GM12873 (cell line): ENCODE results near the gene E2F3.

ENCODE experiments used
- CTCF ChIP-seq: IDR thresholded peaks from 2 replicates; pipeline ENCODE4 v1.5.1; 2012; ENCODE audit warnings: low read depth, mild to moderate bottlenecking, moderate library complexity, low read length, control low read depth; ENCODE audit not compliant: insufficient read depth; ENCODE audit errors: missing control alignments

The E2F3 gene

GRCh38 chr6:20434766-20435165 is 33.1 kb downstream of the E2F3 start:
- TF ChIP-seq CTCF, result no peak

DNA sequence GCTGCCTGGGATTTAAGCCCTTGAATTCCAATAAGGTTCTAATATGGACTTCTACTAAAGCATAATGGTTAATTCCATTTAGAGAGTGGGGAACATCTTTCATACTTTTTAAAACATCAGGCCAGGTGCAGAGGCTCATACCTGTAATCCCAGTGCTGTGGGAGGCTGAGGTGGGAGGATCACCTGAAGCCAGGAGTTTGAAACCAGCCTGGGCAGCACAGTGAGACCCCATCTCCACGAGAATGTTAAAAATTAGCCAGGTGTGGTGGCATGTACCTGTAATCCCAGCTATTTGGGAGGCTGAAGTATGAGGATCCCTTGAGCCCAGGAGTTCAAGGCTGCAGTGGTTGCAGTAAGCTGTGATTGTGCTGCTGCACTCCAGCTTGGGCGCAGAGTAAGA is 35.0 kb downstream of the E2F3 start:
- TF ChIP-seq CTCF, result no peak

GRCh38 chr6:20437639-20438038 is 36.0 kb downstream of the E2F3 start:
- no peak for TF ChIP-seq CTCF

DNA sequence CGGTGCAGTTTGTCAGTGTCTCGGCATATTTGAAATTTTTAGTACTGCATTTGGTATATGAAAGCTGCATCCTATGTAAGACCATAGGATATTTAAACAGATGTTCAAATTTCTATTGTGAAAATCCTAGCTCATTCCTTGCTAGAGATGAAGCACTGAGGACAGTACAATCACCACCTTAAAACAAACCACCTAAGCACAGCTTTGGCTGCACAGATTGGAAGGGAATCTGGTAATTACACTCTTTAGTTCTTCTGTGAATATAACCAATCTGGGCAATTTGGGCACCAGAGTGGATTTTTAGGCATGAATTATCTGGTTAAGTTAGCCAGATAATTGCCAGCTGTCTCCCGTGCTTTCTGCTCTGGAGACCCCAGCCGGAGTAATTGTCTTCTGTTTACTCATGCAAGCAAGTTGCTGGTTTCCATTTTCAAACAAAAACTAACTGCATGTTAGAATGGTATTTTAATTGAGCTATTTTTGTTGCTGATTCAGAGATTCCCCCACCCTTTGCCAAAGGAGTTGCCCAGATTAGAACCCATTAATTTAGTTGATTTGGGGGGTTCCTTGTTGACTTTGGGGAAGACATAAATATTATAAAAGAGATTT is 36.9 kb downstream of the E2F3 start:
- TF ChIP-seq CTCF, result no peak

DNA sequence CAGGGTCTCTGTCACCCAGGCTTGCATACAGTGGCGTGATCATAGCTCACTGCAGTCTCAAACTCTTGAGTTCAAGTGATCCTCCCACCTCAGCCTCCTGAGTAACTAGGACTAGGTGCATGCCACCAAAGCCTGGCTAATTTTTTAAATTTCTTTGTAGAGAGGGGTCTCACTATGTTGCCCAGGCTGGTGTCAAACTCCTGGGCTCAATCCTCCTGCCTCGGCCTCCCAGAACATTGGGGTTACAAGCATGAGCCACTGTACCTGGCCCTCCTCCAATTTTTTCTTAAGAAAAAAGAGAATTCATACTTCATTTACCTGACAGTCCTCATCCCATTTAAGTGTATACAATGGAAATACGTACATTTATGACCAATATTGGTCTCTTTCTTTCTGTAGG is 37.9 kb downstream of the E2F3 start:
- no peak for TF ChIP-seq CTCF

DNA sequence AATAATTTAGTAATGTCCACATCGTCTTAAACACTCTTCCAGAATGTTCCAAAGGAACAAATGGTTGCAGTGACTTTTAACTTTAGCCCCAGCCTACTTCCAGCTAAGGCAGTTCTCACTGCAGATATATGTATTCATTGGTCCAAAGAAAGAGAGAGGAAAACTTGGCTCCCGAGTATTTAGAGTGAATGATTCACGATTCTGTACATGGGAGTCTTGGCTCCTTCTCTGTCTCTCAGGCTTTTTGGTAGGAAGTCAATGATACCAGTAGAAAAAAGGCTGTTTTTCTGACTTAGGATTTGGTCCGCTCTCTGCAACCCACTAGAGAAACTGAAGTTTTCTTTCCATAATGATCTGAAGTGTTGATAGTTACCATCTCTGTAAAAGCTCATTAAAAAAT is 38.6 kb downstream of the E2F3 start:
- no peak for TF ChIP-seq CTCF

DNA sequence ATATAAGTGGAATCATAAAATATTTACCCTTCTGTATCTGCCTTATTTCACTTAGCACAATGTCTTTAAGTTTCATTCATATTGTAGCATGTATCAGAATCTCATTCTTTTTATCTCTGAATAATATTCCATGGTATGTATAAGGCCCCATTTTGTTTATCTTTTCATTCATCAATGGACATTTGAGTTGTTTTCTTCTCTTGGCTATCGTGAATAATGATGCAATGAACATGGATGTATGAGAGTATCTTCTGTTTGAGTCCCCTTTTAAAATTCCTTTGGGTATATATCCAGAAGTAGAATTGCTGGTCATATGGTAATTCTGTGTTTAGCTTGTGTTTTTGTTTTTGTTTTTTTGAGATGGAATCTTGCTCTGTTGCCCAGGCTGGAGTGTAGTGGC is 39.6 kb downstream of the E2F3 start:
- TF ChIP-seq CTCF, result no peak

GRCh38 chr6:20441921-20442320 is 40.2 kb downstream of the E2F3 start:
- no peak for TF ChIP-seq CTCF
